Measurements from ENCODE around the gene ATP11A.
A peak's percentile ranks its signal among the peaks of the same experiment; 100 is the strongest.

ATP11A gene

GRCh38 chr13:112760435-112760834 is 70.6 kb downstream of the ATP11A start:
- DNase-seq (ENCODE audit: low read depth in 2 of 2) = no peak

- no peak for DNase-seq (ENCODE audit: low read depth in 2 of 2)
Observed at GRCh38 chr13:112760931-112761330, 71.1 kb downstream of the ATP11A start.

- peak; percentile 18 to 21 for DNase-seq (ENCODE audit: low read depth in 2 of 2)
Observed at GRCh38 chr13:112761701-112762689, 72.2 kb downstream of the ATP11A start.

- no peak for DNase-seq (ENCODE audit: low read depth in 2 of 2)
Observed at GRCh38 chr13:112762690-112763080, 72.8 kb downstream of the ATP11A start.

- DNase-seq (ENCODE audit: low read depth in 2 of 2) = no peak
Observed at GRCh38 chr13:112764028-112764427, 74.2 kb downstream of the ATP11A start.

GRCh38 chr13:112764864-112765561 is 75.2 kb downstream of the ATP11A start:
- no peak for DNase-seq (ENCODE audit: low read depth in 2 of 2)

- DNase-seq (ENCODE audit: low read depth in 2 of 2) = no peak
Observed at GRCh38 chr13:112765731-112766130, 75.9 kb downstream of the ATP11A start.

- DNase-seq (ENCODE audit: low read depth in 2 of 2) = no peak
Observed at GRCh38 chr13:112766336-112766735, 76.5 kb downstream of the ATP11A start.

GRCh38 chr13:112767506-112768471 is 78.0 kb downstream of the ATP11A start:
- DNase-seq (ENCODE audit: low read depth in 2 of 2) = no peak

- DNase-seq (ENCODE audit: low read depth in 2 of 2) = no peak
Observed at GRCh38 chr13:112768795-112769481, 79.1 kb downstream of the ATP11A start.

- no peak for DNase-seq (ENCODE audit: low read depth in 2 of 2)
Observed at GRCh38 chr13:112769615-112770014, 79.8 kb downstream of the ATP11A start.

- no peak for DNase-seq (ENCODE audit: low read depth in 2 of 2)
Observed at GRCh38 chr13:112770504-112770903, 80.7 kb downstream of the ATP11A start.

- DNase-seq (ENCODE audit: low read depth in 2 of 2) = no peak
Observed at GRCh38 chr13:112771139-112771876, 81.5 kb downstream of the ATP11A start.

GRCh38 chr13:112771877-112772538 is 82.2 kb downstream of the ATP11A start:
- no peak for DNase-seq (ENCODE audit: low read depth in 2 of 2)

GRCh38 chr13:112772539-112772909 is 82.7 kb downstream of the ATP11A start:
- DNase-seq (ENCODE audit: low read depth in 2 of 2) = no peak

GRCh38 chr13:112772929-112773328 is 83.1 kb downstream of the ATP11A start:
- DNase-seq (ENCODE audit: low read depth in 2 of 2) = no peak

- no peak for DNase-seq (ENCODE audit: low read depth in 2 of 2)
Observed at GRCh38 chr13:112773601-112774447, 84.0 kb downstream of the ATP11A start.

GRCh38 chr13:112774448-112774792 is 84.6 kb downstream of the ATP11A start:
- DNase-seq (ENCODE audit: low read depth in 2 of 2) = no peak
